GM12878 (cell line): ENCODE measurements around the gene OS9. TPM values are rescaled to one million over a fixed set of nuclear protein-coding genes. Genes with fewer than 3 reads are reported as not detected.
A peak's percentile ranks its signal among the peaks of the same experiment; 100 is the strongest.
"Not testable (repeated sequence)": the region's sequence is repeated elsewhere in the genome, so short reads cannot be mapped to it uniquely, and the experiment has no call there.

Experiments used
- ATAC-seq: fragments of 200-7000 bp; cut with Tn5 transposase; 3 replicates; pipeline ENCODE4 v1.9.1; 2020; ENCODE audit warnings: mild to moderate bottlenecking, moderate library complexity
- BruUV-seq: library from RNA; stranded (reverse); fragments of 400-500 nt; replicated peaks from 2 replicates; lab custom pipeline; 2021; lab: Mats Ljungman, UMichigan
- CTCF ChIA-PET: fragments of 300-600 bp; sonication (Branson Sonifier 250); formaldehyde crosslinking; extraction: SDS; loops from one replicate; lab custom pipeline; 2021; ENCODE audit warnings: inconsistent platforms; lab: Yijun Ruan, JAX
- POLR2A ChIA-PET: fragments of 350-600 bp; formaldehyde crosslinking; extraction: SDS; loops from one replicate; lab custom pipeline; 2021; ENCODE audit warnings: inconsistent platforms; lab: Charles Lee
- RAD21 ChIA-PET: fragments of 300-600 bp; sonication (Branson Sonifier 250); formaldehyde crosslinking; loops from one replicate; lab custom pipeline; 2023; ENCODE audit warnings: antibody characterized with exemption; ENCODE audit not compliant: unreplicated experiment; lab: Charles Lee
- SMC1A ChIA-PET: fragments of 300-600 bp; sonication (Branson Sonifier 250); formaldehyde crosslinking; loops from one replicate; lab custom pipeline; 2023; ENCODE audit not compliant: unreplicated experiment, uncharacterized antibody; lab: Charles Lee
- DNase-seq: peaks from one replicate; pipeline ENCODE4 v3.0.0-alpha.2; 2011; ENCODE audit warnings: low read depth, low spot score
- FAIRE-seq: peaks from 3 replicates; lab custom pipeline; 2011; peaks lifted over from hg19 to GRCh38; lab: Jason Lieb, UNC
- H2AFZ ChIP-seq: 2 replicates; pipeline ENCODE4 v1.6.0; 2011; ENCODE audit warnings: low read depth, low read length, control low read depth; ENCODE audit not compliant: control insufficient read depth
- H3K27ac ChIP-seq: 2 replicates; pipeline ENCODE4 v1.5.1; 2011; ENCODE audit warnings: control low read depth; ENCODE audit not compliant: control insufficient read depth, insufficient read depth
- H3K27me3 ChIP-seq, 2 experiments: replicated peaks in 1 of 2; 2 replicates each; pipeline versions ENCODE4 v1.6.0 to v1.6.1; 2011; ENCODE audit warnings: low read length in 1 of 2; ENCODE audit not compliant: control insufficient read depth in 2 of 2, insufficient read depth in 2 of 2
- H3K36me3 ChIP-seq, 2 experiments: 2 replicates each; pipeline ENCODE4 v1.5.1; 2011; ENCODE audit warnings: low read length in 1 of 2; ENCODE audit not compliant: control insufficient read depth in 2 of 2, insufficient read depth in 2 of 2
- H3K4me1 ChIP-seq: 2 replicates; pipeline ENCODE4 v1.6.1; 2011; ENCODE audit warnings: mild to moderate bottlenecking, low read length, moderate library complexity, mixed read lengths; ENCODE audit not compliant: control insufficient read depth, insufficient read depth
- H3K4me2 ChIP-seq: 2 replicates; pipeline ENCODE4 v1.6.0; 2011; ENCODE audit warnings: control low read depth; ENCODE audit not compliant: control insufficient read depth, insufficient read depth
- H3K4me3 ChIP-seq: fragments of 200-600 bp; sonication (generic); 2 replicates; pipeline ENCODE4 v1.5.1; 2016
- H3K79me2 ChIP-seq: 2 replicates; pipeline ENCODE4 v1.6.0; 2011; ENCODE audit warnings: low read length; ENCODE audit not compliant: control insufficient read depth, insufficient read depth
- H3K9ac ChIP-seq: 2 replicates; pipeline ENCODE4 v1.8.0; 2011; ENCODE audit warnings: low read length, control low read depth, mixed read lengths; ENCODE audit not compliant: control insufficient read depth, insufficient read depth
- H3K9me3 ChIP-seq: replicated peaks from 3 replicates; pipeline ENCODE4 v1.5.1; 2011; ENCODE audit warnings: mild to moderate bottlenecking, low read length; ENCODE audit not compliant: control insufficient read depth, insufficient read depth
- H4K20me1 ChIP-seq: 2 replicates; pipeline ENCODE4 v1.6.0; 2011; ENCODE audit not compliant: control insufficient read depth, insufficient read depth
- CREB1 ChIP-seq: IDR thresholded peaks from 2 replicates; pipeline ENCODE4 v1.6.1; 2012; ENCODE audit warnings: low read depth, mild to moderate bottlenecking, inconsistent platforms
- KLF5 ChIP-seq: fragments of 450-650 bp; IDR thresholded peaks from 2 replicates; pipeline ENCODE4 v1.6.1; 2014; ENCODE audit warnings: mild to moderate bottlenecking; ENCODE audit not compliant: partially characterized antibody
- SPI1 ChIP-seq: IDR thresholded peaks from 2 replicates; pipeline ENCODE4 v1.6.1; 2011; ENCODE audit warnings: low read depth, mild to moderate bottlenecking, low read length, moderate library complexity, borderline replicate concordance; ENCODE audit not compliant: insufficient read depth
- ZNF384 ChIP-seq: IDR thresholded peaks from 2 replicates; pipeline ENCODE4 v1.6.1; 2012; ENCODE audit warnings: low read depth, mild to moderate bottlenecking, low read length, improper control_type of control experiment, borderline replicate concordance
- WGBS: methylation state at CpG from one replicate; pipeline ENCODE4 v1.1.6; 2016; ENCODE audit warnings: low lambda C conversion rate; ENCODE audit not compliant: insufficient replicate concordance, insufficient coverage; ENCODE audit errors: missing lambda C conversion rate; 5-methylcytosine and 5-hydroxymethylcytosine counted together
- in situ Hi-C: fragments of 300-500 bp; cut with MboI; formaldehyde crosslinking; loops from 9 replicates; pipeline ENCODE4 v1.14.3; 2018; ENCODE audit warnings: mixed read lengths
- intact Hi-C: fragments of 100-400 bp; cut with micrococcal nuclease; formaldehyde crosslinking; loops from one replicate; pipeline ENCODE4 v1.14.2; 2022; ENCODE audit not compliant: unreplicated experiment
- polyA plus RNA-seq, 11 experiments: library from polyadenylated mRNA; depleted of rRNA in 4 of 11; unstranded in 6 of 11; stranded (reverse) in 5 of 11; fragments of >200 nt; fragmentation: Nextera tagmentation in 4 of 11; fragmentation: Illumina TruSeq in 1 of 11; extraction: Ambion mirVana in 4 of 11; extraction: Trizol in 1 of 11; gene quantifications; 1 replicate in 1 of 11; 2 replicates in 10 of 11; pipeline versions ENCODE4 v1.2.1 to v1.2.3, GENCODE V29; 2011 to 2016; ENCODE audit warnings: inconsistent platforms in 2 of 11, missing spikeins in 2 of 11, low read depth in 1 of 11
- total RNA-seq, 4 experiments: library from RNA; depleted of rRNA in 3 of 4; stranded (reverse); fragments of >200 nt in 3 of 4; fragmentation: Illumina TruSeq in 1 of 4; extraction: Trizol in 1 of 4; gene quantifications; 2 replicates each; pipeline versions ENCODE4 v1.2.1 to v1.2.3, GENCODE V29; 2013 to 2021

OS9 gene
- total and polyA plus RNA-seq, 10 of the 15 experiments (the other 5 are each of a cell fraction or from before 2014, with no cell fraction given): 5.2 to 106 (median 79.1) TPM

GRCh38 chr12:57713209-57713608 is 19.3 kb downstream of the OS9 start:
- no peak overlapping the region for H3K4me3 ChIP-seq
- H3K4me2 ChIP-seq: no peak overlapping the region
- ChIA-PET POLR2A (no interaction called here), RAD21 (no interaction called here), SMC1A (no interaction called here), CTCF (interaction anchor here (0.7 kb wide), 1 partner anchor 18 kb away, joined by 3 read pairs; no protein-coding TSS in a partner anchor)
- TF ChIP-seq ZNF384 (no peak), KLF5 (no peak), CREB1 (no peak)
- H3K9me3 ChIP-seq: no peaks in the 10 kb centered on the region
- no TSS peak for BruUV-seq
- in situ Hi-C loops (no loop called here), intact Hi-C loops (no loop called here)
- H4K20me1 ChIP-seq: no peaks in the 10 kb centered on the region
- H3K9ac ChIP-seq: no peak overlapping the region
- H2AFZ ChIP-seq: no peak overlapping the region
- FAIRE-seq (no peak), ATAC-seq (no peak), DNase-seq (no peak)
- H3K79me2 ChIP-seq: no peaks in the 10 kb centered on the region
- no peaks in the 10 kb centered on the region for H3K27me3 ChIP-seq
- WGBS: 97% methylated on average over 5 of the region's 5 CpGs
- H3K27ac ChIP-seq: no peak overlapping the region
- peaks cover 10 to 14% of the 10 kb centered on the region in 2 experiments for H3K36me3 ChIP-seq
- H3K4me1 ChIP-seq: no peaks in the 10 kb centered on the region

GRCh38 chr12:57715036-57715748 is 21.3 kb downstream of the OS9 start:
- H3K27ac ChIP-seq, H3K4me2 ChIP-seq, CTCF ChIA-PET, H2AFZ ChIP-seq, H3K9me3 ChIP-seq, intact Hi-C loops, H3K79me2 ChIP-seq, RAD21 ChIA-PET, in situ Hi-C loops, H3K4me3 ChIP-seq, H3K4me1 ChIP-seq, H3K9ac ChIP-seq, DNase-seq, H4K20me1 ChIP-seq, FAIRE-seq, ATAC-seq, H3K27me3 ChIP-seq, BruUV-seq: not testable (repeated sequence)
- peak; percentile 62 for TF ChIP-seq SPI1
- POLR2A ChIA-PET: interaction anchor here (1.1 kb wide), 1 partner anchor 12 kb away, joined by 5 read pairs; no protein-coding TSS in a partner anchor
- WGBS: 30% methylated on average over 6 of the region's 6 CpGs
- H3K36me3 ChIP-seq: peaks cover 11 to 18% of the 10 kb centered on the region in 2 experiments
- SMC1A ChIA-PET: interaction anchor here (1.2 kb wide), 1 partner anchor 223 kb away, joined by 3 read pairs; no protein-coding TSS in a partner anchor
